ENCODE results near the gene STK39. TPM values are rescaled to one million over a fixed set of nuclear protein-coding genes. Genes with fewer than 3 reads are reported as not detected.
"Not testable (repeated sequence)": the region's sequence is repeated elsewhere in the genome, so short reads cannot be mapped to it uniquely, and the experiment has no call there.

STK39 gene
- polyA plus RNA-seq: 10 to 100 TPM; 19.6 to 45.0 (median 33.7) TPM

DNA sequence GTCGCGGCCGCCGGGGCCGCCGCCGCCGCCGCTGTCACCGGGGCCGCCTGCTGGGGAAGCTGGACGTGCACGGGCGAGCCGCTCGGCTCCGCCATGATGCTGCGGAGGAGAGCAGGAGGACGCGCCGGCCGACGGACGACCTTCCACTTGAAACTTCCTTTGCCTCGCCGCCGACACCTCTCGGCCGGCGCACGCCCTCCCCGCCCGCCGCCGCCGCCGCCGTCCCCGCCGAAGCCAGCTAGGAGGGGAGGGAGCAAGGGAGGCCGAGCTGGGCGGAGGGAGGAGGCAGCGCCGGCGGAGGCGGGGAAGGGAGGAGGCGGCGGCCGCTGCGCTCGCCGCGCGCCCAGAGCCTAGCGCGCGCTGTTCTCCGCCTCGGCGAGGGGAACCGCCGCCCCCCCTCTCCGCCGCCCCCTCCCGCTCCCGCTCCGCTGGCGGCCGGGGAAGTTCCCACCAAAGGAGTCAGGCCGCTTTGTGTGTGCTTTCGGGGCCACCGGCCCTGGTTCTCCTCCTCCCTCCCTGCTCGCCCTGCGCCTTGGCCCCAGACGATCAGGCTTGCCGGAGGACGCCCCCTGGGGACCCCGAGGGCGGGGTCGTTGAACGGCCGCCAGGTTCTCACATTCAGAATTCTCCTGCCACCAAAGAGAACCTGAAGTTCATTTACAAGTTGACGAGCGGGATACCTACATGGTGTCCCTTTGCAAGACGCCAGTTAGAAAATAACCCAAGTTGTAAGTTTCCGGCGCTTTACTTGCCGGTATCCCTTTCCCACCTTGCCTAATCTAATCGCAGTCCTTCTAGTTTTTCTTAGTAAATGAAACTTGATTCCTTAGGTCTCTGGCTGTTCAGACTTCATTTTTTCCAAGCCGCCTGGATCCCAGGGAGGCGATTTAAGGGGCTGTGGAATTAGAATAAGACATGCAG, at the start of gene STK39:
Gene STK39, minus strand, starts transcription at position 255 of the 921 bp plus-strand sequence. Its CDS starts 160 bp downstream, at position 95.
- 0 to 1% (median 1%) methylated on average over 35 to 90 of the region's 91 CpGs for WGBS, 3 donors
- H3K27ac ChIP-seq (ENCODE audit: low read depth, low read length): no peak within 1 kb of the TSS

DNA sequence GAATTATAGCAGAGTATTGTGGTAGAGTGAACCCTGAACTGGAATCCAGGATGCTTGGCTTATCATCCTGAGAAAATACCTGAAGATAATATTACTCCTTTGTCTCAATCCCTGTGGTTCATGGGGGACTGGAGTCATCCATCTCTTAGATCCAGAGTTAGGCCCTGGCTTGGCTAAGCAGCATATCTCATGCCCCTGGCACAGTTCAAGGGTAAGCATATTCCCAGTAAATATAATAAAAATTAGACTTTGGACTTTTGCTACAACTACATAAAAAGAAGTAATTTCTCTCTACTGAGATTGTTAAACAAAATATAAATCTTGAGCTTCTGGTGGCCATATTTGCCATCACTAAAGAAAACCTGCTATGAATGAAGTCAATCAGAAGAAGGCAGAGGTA, 47.7 kb upstream of the STK39 start:
- no peak overlapping the region for H3K27ac ChIP-seq (ENCODE audit: low read depth, low read length)

DNA sequence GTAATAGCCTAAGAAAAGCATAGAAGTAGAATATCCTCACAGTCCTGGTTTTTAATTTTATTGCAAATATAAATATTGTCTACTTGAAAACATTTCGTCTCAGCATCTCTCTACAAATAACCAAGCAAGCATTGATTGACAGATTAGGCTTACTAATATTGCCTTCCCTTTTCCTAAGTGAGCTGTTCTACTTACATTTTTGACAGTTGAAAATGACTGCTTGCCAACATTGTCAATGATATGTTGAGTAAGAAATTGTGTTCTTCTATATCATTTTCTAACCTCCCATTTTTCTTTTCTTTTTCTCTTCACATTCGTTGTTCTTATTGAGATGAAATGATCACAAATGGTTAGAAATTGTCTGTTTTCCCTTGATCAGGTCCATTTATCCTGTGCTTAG, 47.0 kb upstream of the STK39 start:
- WGBS, 3 donors: 88 to 93% (median 91%) methylated on average over 2 of the region's 2 CpGs
- H3K27ac ChIP-seq (ENCODE audit: low read depth, low read length): no peak overlapping the region

DNA sequence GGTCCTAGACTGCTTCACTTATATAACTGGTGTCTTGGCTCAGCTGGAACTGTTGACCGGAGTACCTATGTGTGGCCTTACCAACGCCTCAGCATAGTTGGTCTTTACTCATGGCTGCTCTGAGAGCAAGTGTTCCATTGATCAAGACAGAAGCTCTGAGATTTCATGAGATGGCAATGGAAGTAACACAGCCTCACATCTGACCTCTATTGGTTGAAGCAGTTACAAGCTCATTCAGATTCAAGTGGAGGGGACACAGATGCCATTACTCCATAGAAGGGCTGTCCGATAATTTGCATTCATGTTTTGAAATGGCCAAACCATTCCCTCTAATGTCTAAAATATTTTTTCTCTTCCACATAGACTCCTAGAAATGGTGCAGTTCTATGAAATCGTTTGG, 46.4 kb upstream of the STK39 start:
- no peak overlapping the region for H3K27ac ChIP-seq (ENCODE audit: low read depth, low read length)
- WGBS, 3 donors: 92 to 94% (median 93%) methylated on average over 4 of the region's 4 CpGs

DNA sequence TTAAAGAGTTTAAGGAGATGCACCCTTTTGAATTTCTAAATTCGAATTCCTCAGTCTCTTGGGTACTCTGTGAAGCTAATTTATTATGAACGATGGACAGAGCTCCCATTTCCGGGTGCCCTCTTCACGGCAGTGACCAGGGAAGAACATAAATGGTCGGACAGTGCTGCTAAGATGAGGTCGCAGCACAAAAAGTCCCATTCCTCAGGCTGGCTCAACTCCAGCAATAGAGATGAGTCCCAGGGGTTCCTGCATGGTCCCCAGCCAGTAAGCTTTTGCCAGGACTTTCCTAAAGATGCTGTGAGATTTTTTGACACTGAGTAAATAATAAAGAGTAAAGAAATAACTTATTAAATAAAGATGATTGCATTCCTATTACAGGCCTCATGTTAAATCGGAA, 43.0 kb upstream of the STK39 start:
- no peak overlapping the region for H3K27ac ChIP-seq (ENCODE audit: low read depth, low read length)
- WGBS, 3 donors: 61 to 74% (median 69%) methylated on average over 7 of the region's 7 CpGs

DNA sequence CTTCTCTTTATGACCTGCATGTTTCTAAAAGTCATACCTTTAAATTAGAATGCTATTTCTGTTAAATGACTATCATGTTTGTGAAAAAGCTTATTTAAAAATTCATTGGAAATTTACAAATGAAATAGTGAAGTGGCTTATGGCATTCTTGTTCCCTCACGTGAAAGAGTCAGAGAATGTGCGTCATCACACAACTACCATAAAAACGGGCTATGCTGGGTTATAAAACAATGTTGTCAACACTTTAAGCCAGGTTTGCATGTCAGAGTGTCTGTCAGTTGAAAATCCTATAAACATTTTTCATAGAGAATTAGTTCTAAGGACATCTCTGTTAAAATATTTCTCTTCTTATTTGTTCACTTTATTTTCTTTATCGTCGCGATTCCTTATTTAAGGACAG, 42.5 kb upstream of the STK39 start:
- no peak overlapping the region for H3K27ac ChIP-seq (ENCODE audit: low read depth, low read length)
- WGBS, 3 donors: 89 to 90% (median 90%) methylated on average over 6 of the region's 6 CpGs

DNA sequence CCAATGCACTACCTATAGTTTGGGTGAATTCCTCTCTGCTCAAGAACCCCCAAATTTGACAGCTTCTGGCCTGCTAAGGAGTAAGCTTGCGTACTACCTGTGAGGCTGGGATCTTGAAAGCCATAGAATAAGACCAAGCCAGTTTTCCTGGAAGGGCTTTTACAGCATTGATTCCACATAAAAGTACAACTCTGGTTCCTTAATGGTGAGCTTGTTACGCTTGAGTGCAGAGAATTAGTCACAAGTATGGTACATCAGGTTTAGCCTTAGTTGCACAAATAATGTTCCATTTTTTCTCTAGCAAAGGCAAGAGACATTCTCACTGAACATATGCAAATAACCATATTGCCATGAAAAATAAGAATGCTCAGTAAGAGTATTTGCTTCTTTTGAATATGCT, 39.1 kb upstream of the STK39 start:
- WGBS, 3 donors: 49 to 98% (median 71%) methylated on average over 2 of the region's 2 CpGs
- no peak overlapping the region for H3K27ac ChIP-seq (ENCODE audit: low read depth, low read length)

DNA sequence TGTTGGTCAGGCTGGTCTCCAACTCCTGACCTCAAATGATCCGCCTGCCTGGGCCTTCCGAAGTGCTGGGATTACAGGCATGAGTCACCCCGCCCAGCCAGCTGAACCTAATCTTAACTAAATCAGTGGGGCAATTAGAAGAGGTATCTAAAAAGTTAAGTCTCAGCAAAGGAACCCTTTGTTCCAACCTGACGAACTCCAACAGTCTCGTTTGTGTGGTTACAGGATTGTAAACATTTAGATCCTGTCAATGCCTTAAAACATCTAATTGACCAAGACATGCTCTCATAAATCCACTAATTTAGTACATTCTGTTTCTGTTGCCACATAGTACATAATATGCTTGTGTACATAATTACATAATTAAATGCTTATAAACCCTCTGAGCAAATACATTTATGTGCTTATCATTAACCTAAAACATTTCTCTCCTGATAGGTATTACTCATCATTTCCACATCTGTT, 31.1 kb upstream of the STK39 start:
- WGBS, 3 donors: 88 to 91% (median 90%) methylated on average over 5 of the region's 5 CpGs
- H3K27ac ChIP-seq (ENCODE audit: low read depth, low read length): no peak overlapping the region

DNA sequence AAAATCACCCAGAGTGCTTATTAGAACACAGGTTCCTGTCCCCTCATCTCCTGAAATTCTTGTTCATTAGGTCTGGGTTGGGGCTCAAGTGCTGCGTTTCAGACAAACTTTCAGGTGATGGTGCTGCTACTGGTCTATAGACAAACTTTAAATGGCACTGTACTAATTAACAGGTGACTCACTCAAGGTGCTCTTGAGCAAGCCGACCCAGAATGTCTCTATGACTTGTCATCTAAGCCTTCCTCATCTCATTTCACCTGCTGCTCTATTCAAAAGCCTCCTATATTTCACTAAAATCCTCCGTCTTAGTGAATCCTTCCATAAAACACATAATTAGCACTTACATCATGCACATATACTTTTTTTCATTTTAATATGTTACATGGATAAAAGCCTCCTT, 29.9 kb upstream of the STK39 start:
- WGBS, 3 donors: 88 to 93% (median 92%) methylated on average over 3 of the region's 3 CpGs
- no peak overlapping the region for H3K27ac ChIP-seq (ENCODE audit: low read depth, low read length)

DNA sequence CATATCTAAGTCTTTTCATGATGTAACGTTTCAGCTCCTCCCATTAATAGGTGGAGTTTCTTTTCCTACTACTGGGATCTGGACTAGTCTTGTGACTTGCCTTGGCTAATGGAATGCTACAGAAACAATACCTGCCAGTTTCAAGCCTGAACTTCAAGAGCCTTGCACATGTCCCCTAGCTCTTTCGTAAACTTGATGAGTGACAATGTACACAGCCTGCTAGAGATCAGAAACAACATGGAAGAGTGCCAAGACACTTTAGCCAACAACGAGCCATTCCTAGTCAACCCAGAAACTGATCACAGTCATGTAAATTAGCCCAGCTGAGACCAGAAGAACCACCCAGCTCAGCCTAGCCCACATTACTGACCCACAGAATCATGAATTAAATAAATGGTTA, 24.8 kb upstream of the STK39 start:
- 70 to 85% (median 81%) methylated on average over 3 of the region's 3 CpGs for WGBS, 3 donors
- no peak overlapping the region for H3K27ac ChIP-seq (ENCODE audit: low read depth, low read length)

DNA sequence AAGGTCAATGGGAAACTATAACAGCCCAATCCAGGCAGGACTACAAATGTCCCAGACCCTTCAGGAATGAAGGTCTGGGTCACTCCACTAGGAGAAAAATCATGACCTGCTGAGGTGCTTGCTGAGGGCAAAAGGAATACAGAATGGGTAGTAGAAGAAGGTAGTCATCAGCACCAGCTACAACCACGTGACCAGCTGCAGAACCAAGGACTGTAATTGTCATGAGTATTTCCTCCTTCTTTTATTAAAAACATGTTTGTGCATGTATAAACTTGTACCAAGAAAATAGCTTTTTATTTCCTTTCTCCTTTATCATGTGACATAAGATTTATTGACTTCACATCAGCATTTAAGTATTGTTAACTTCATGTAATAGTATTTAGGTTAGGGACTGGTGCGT, 15.5 kb upstream of the STK39 start:
- H3K27ac ChIP-seq (ENCODE audit: low read depth, low read length): not testable (repeated sequence)
- 91 to 95% (median 92%) methylated on average over 2 of the region's 2 CpGs for WGBS, 3 donors

DNA sequence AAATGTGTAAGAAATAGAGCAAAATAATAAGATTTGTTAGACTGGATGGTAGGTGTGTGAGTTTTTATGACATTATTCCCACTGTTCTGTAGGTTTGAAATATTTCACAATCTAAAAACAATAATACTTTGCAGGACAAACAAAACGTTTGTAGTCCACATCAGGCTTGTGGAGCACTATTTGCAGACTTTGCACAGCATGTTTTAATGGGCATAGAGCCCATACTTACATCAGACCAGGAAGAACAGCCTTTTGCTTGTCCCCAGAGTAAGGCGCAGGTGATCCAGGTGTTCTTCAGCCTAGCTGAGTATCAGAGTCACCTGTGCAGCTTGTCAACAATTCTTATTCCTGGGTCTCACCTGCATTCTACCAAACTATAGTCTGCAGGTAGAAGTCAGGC, 9.1 kb upstream of the STK39 start:
- WGBS, 3 donors: 22 to 67% (median 64%) methylated on average over 2 of the region's 2 CpGs
- no peak overlapping the region for H3K27ac ChIP-seq (ENCODE audit: low read depth, low read length)

DNA sequence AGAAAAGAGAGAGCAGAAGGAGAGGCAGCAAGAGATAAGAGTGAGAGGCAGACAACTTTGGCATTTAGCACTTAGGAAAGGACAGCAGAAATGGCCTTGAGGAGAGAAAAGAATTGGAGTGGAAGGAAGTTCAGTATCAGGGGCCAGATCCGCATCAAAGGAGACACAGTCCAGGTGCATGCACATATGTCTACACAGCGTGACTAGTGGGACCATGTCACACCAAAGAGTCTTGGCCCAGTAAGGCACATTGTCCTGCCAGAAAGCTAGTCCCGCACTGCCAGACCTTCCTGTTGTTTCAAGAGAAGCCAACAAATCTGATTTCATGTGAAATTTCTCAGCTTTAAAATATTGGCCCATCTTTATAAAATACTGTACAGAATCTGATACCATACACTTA, 8.5 kb upstream of the STK39 start:
- WGBS, 3 donors: 43 to 69% (median 68%) methylated on average over 3 of the region's 3 CpGs
- H3K27ac ChIP-seq (ENCODE audit: low read depth, low read length): no peak overlapping the region

DNA sequence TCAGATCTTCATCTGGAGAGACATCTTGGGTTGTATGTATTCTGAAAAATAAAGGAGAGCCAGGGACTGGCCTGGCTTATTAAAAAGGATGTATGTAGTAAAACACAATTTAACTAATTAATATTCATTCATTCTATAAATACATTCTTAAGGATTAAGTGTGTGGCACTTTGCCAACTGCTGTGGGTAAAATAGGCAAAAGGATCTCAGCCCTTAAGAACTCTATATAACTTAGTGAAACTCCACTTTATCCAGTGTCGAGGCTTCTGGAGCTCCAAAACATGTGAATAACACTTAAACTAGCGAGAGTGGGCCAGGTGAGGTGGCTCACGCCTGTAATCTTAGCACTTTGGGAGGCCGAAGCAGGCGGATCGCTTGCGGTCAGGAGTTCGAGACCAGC, 7.7 kb upstream of the STK39 start:
- WGBS, 3 donors: 96 to 99% (median 97%) methylated on average over 8 of the region's 8 CpGs
- H3K27ac ChIP-seq (ENCODE audit: low read depth, low read length): no peak overlapping the region

DNA sequence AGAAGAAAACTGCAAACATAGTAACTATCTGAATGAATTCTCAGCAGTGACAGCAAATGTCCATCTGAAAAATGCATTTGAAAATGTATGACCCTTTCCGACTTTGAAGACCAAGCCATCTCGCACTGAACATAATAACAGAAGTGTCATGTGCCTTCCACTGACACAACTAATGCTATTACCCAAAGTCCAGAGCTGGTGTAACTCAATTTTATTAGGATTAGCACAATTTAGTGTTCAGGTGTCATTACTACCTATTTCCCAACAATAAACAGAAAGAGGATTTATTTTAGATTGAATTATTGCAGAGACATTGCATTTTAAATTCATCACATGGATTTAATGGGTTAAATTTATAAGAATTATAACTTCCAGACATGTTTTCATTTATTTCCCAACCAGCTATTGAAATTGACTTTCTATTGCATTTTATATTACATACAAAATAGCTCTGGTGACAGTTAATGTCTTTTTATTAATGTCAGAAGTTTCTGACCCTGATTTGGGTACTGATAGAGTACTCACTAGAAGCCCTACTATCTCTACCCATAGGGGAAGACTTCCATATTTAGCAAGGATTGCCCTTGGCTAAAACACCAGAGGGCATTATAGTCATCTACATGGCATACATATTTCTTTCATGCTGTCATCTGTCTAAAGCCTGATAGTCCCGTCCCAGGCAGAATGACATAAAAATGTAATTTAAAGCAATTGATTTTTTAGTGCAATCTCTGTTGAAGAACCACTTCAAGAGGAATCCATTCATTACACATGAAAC, 7.0 kb upstream of the STK39 start:
- H3K27ac ChIP-seq (ENCODE audit: low read depth, low read length): no peak overlapping the region
- 76 to 83% (median 81%) methylated on average over 3 of the region's 3 CpGs for WGBS, 3 donors

DNA sequence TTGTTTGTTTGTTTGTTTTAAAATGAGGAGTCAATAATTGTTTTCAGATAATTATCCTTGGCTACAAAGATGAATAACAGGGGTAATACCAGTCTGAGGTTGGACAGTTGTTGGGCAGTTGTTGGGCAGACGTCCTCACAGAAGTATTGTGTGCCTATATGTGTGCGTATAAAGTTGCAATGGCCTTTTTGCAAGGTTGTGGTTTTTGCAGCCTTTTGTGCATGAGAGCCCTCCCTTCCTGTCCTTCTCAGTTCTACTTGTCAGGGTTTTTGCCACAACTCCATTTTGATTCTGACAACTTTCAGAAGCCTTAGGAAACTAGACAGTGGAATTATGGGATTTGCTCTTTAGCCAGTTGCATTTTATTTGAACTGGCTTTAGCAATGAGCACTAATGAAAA, 6.0 kb upstream of the STK39 start:
- WGBS, 3 donors: 66 to 88% (median 84%) methylated on average over 2 of the region's 2 CpGs

DNA sequence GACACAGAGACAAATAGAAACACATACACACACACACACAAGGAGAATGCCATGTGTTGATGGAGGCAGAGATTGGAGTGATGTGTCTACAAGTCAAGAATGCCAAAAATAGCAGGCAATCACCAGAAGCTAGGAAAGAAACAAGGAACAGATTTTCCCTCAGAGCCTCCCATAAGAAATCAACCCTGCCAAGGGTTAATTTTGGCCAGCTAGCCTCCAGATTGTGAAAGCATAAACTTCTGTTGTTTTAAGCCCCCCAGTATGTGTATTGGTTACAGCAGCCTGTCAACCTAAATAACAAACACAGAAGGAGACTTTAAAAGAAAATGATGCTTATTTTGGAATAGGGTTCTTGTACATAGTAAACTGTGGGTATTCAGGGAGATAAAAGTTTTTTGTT, 5.6 kb upstream of the STK39 start:
- H3K27ac ChIP-seq (ENCODE audit: low read depth, low read length): no peak overlapping the region

More for the DNA sequence above, 6.0 kb upstream of the STK39 start:
- H3K27ac ChIP-seq (ENCODE audit: low read depth, low read length): no peak overlapping the region

DNA sequence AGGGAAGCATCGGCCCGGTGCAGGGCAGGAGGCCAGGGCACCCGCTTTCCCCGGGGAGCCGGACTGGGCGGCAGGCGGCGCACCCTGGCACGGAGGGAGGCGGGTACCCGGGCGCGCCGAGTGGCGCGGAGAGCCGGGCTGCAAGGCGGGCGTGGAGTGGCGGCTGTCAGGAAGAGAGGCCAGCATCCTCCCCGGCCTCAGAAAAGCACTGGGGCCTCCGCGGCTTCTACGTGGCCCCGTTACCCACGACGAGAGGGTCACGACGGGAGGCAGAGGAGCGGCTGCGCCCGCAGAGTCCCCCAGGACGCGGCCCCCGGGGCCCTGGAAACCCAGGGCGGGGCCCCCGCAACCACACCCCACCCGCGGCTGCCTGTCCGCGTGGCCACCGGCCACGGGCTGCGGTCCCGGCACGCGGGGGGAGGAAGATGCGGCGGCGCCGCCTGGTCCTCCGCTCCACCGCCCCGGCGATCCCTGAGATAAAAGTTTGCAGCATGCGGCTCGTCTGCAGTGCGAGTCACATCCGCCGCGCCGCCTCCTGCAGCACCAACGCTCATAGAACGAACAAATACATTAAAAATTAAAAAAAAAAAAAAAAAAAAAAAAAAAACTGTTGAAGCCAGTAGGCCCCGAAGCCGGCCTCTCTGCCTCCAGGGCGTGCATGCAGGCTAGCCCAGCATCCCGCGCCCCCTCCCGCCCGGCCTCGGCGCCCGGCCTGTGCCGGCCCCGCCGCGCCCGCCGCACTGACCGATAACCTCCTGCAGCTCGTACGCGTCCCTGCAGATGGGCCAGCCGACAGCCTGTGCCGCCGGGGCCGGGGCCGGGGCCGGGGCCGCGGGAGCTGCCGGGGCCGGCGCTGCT, 683 bp downstream of the STK39 start:
- 1% methylated on average over 51 to 95 of the region's 95 CpGs for WGBS, 3 donors
- H3K27ac ChIP-seq (ENCODE audit: low read depth, low read length): no peak overlapping the region

DNA sequence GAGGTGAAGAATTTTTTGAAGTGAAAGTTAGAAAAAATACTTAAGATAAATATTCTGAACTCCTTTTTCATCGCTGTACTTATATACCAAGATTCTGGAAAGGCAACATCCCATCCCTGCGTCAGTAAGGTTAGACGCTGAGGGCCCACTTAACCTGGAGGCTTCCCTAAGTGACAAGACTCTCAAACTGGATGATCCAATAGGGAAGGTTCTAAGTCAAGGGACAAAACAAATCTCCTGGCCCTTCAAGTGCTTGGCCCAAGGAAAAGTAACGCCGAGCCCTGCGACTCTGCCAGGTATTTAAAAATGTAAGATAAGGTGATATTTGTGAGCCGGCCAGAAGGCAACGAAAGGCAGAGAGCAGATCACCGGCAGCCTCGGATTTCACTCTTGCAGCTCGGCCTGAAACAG, 1.3 kb downstream of the STK39 start:
- 13 to 24% (median 23%) methylated on average over 11 of the region's 11 CpGs for WGBS, 3 donors
- no peak overlapping the region for H3K27ac ChIP-seq (ENCODE audit: low read depth, low read length)

Measured in adipose tissue (tissue), 3 donors.